Measurements from ENCODE around the gene IL21R.

- TF ChIP-seq REST (tag by site-specific recombination; IDR thresholded peaks at IDR 0.05) (no peak), ZNF24 (tag by site-specific recombination; IDR thresholded peaks at IDR 0.05) (no peak), CTCF (tag by site-specific recombination; IDR thresholded peaks at IDR 0.05) (no peak), ZNF292 (tag by site-specific recombination; IDR thresholded peaks at IDR 0.05; ENCODE audit: borderline replicate concordance, low read depth) (no peak), ZBTB1 (tag by site-specific recombination; IDR thresholded peaks at IDR 0.05) (no peak), ELK4 (IDR thresholded peaks at IDR 0.05; ENCODE audit: borderline replicate concordance, low read depth, low read length) (no peak), PBX3 (CRISPR knock-in tag; IDR thresholded peaks at IDR 0.05) (no peak), ZNF510 (tag by site-specific recombination; IDR thresholded peaks at IDR 0.05; ENCODE audit: insufficient replicate concordance) (no peak)
These were observed 30.6 kb downstream of the IL21R start for GRCh38 chr16:27432558-27432957.

Data from HEK293 (cell line).